ENCODE results near the gene ADCY1.

Gene ADCY1

DNA sequence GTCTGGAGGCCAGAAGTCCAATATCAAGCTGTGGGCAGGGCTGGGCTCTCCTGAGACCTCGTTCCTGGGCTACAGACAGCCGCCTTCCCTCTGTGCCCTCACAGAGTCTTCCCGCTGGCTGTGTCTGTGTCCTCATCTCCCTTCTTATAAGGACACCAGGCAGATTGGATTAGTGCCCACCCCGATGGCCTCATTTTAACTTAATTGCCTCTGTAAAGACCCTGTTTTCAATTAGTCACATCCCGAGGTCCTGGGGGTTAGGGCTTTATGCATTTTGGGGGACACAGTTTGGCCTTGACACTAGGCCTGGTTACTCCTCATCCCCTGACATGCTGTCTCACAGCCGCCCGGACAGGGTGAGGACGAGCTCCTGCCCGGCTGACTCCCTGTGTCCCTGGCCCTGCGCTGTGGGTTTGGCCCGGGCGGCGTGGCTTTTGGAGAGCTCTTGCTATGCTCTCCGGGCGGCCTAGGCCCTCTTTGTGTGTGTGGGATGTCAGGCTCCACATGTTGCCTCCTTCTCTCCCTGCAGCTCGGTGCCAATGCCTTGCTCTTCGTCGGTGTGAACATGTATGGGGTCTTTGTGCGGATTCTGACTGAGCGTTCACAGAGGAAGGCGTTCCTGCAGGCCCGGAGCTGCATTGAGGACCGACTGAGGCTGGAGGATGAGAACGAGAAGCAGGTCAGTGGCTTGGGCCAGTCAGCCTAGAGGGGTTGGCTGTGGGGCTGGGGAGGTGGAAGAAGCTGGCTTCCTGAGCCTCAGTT, 18.2 kb downstream of the ADCY1 start:
- no peak for ATAC-seq (replicated peaks)
- peaks cover 16 to 61% of the 10 kb centered on the region in 2 donors for H3K27me3 Mint-ChIP-seq
- DNase-seq = no peak
- H3K4me3 Mint-ChIP-seq = no peak overlapping the region
- H3K4me1 Mint-ChIP-seq (ENCODE audit: low read depth in 2 of 2) = no peaks in the 10 kb centered on the region
- H3K36me3 Mint-ChIP-seq (ENCODE audit: insufficient read depth) = no peaks in the 10 kb centered on the region
- no peaks in the 10 kb centered on the region for H3K9me3 Mint-ChIP-seq
- no peak overlapping the region for H3K27ac Mint-ChIP-seq

DNA sequence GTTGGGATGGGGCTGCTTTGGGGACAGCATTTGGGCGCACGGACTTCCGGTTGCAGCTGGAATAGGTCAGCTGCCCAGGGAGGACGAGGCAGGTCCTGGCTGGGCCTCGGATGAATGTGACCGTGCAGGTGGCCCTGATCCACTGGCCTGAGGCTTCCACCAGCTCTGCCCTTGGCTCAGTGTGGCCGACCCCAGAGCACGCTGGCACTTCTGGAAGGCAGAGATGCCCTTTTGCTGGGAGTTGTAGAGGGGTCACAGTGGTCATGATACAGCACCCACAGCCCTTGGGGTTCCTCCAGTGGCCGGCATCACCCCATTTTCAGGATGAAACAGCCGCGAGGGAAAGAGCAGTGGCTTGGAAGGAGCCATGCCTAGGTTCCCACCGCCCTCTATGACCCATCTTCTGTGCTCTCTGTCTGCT, 19.0 kb downstream of the ADCY1 start:
- peaks cover 16 to 64% of the 10 kb centered on the region in 2 donors for H3K27me3 Mint-ChIP-seq
- H3K4me3 Mint-ChIP-seq = no peak overlapping the region
- no peaks in the 10 kb centered on the region for H3K4me1 Mint-ChIP-seq (ENCODE audit: low read depth in 2 of 2)
- no peaks in the 10 kb centered on the region for H3K9me3 Mint-ChIP-seq
- ATAC-seq (replicated peaks) (no peak), DNase-seq (no peak)
- no peaks in the 10 kb centered on the region for H3K36me3 Mint-ChIP-seq (ENCODE audit: insufficient read depth)
- no peak overlapping the region for H3K27ac Mint-ChIP-seq

DNA sequence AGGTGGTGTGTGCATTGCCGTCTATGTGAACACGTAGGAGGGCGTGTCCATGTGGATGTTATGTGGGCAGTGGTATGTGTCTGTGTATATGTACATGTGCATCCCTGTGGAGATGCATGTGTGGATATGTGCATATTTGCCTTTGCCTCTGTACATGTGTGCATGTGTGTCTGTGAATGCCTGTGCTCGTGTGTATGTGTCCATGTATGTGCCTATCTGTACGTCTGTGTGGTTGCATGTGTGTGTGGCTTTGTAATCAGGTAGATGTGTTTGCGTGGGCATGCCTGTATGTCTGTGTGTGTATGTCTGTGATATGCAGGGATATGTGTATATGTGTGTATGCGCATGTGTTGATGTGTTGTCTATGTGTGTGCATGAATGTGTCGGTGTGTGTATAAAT, 19.7 kb downstream of the ADCY1 start:
- H3K36me3 Mint-ChIP-seq (ENCODE audit: insufficient read depth) = peaks cover 1% of the 10 kb centered on the region
- ATAC-seq (replicated peaks) = no peak
- no peak for DNase-seq
- no peak overlapping the region for H3K27ac Mint-ChIP-seq
- no peak overlapping the region for H3K4me3 Mint-ChIP-seq
- H3K4me1 Mint-ChIP-seq (ENCODE audit: low read depth in 2 of 2) = no peaks in the 10 kb centered on the region
- no peaks in the 10 kb centered on the region for H3K9me3 Mint-ChIP-seq
- H3K27me3 Mint-ChIP-seq = peaks cover 16 to 59% of the 10 kb centered on the region in 2 donors

GRCh38 chr7:45594745-45595535, 20.8 kb downstream of the ADCY1 start:
- H3K36me3 Mint-ChIP-seq (ENCODE audit: insufficient read depth) = peaks cover 2% of the 10 kb centered on the region
- H3K4me1 Mint-ChIP-seq (ENCODE audit: low read depth in 2 of 2) = no peaks in the 10 kb centered on the region
- peaks cover 16 to 59% of the 10 kb centered on the region in 2 donors for H3K27me3 Mint-ChIP-seq
- no peak for DNase-seq
- no peak overlapping the region for H3K27ac Mint-ChIP-seq
- H3K4me3 Mint-ChIP-seq = no peak overlapping the region
- no peak for ATAC-seq (replicated peaks)
- H3K9me3 Mint-ChIP-seq = no peaks in the 10 kb centered on the region

GRCh38 chr7:45595809-45596664, 21.9 kb downstream of the ADCY1 start:
- H3K4me3 Mint-ChIP-seq = no peak overlapping the region
- H3K4me1 Mint-ChIP-seq (ENCODE audit: low read depth in 2 of 2) = no peaks in the 10 kb centered on the region
- ATAC-seq (replicated peaks) (no peak), DNase-seq (no peak)
- H3K9me3 Mint-ChIP-seq = no peaks in the 10 kb centered on the region
- peaks cover 2% of the 10 kb centered on the region for H3K36me3 Mint-ChIP-seq (ENCODE audit: insufficient read depth)
- no peak overlapping the region for H3K27ac Mint-ChIP-seq
- H3K27me3 Mint-ChIP-seq = peaks cover 16 to 57% of the 10 kb centered on the region in 2 donors

GRCh38 chr7:45596665-45597095, 22.5 kb downstream of the ADCY1 start:
- Mint-ChIP-seq H3K9me3 (no peaks in the 10 kb centered on the region), H3K27me3 (peaks cover 16 to 55% of the 10 kb centered on the region in 2 donors), H3K27ac (no peak overlapping the region), H3K4me1 (ENCODE audit: low read depth in 2 of 2) (no peaks in the 10 kb centered on the region), H3K36me3 (ENCODE audit: insufficient read depth) (peaks cover 2% of the 10 kb centered on the region), H3K4me3 (no peak overlapping the region)
- DNase-seq (no peak), ATAC-seq (replicated peaks) (no peak)

- no peak for DNase-seq
- peaks cover 2% of the 10 kb centered on the region for H3K36me3 Mint-ChIP-seq (ENCODE audit: insufficient read depth)
- no peaks in the 10 kb centered on the region for H3K9me3 Mint-ChIP-seq
Measured at GRCh38 chr7:45597286-45597984, 23.3 kb downstream of the ADCY1 start.

GRCh38 chr7:45598886-45599520, 24.8 kb downstream of the ADCY1 start:
- Mint-ChIP-seq H3K27me3 (peaks cover 16 to 49% of the 10 kb centered on the region in 2 donors), H3K36me3 (ENCODE audit: insufficient read depth) (peaks cover 2% of the 10 kb centered on the region), H3K27ac (no peak overlapping the region), H3K9me3 (no peaks in the 10 kb centered on the region), H3K4me3 (no peak overlapping the region), H3K4me1 (ENCODE audit: low read depth in 2 of 2) (no peaks in the 10 kb centered on the region)
- DNase-seq (no peak), ATAC-seq (replicated peaks) (no peak)

More at GRCh38 chr7:45597286-45597984, 23.3 kb downstream of the ADCY1 start:
- H3K27me3 Mint-ChIP-seq = peaks cover 16 to 52% of the 10 kb centered on the region in 2 donors
- no peak for ATAC-seq (replicated peaks)
- no peaks in the 10 kb centered on the region for H3K4me1 Mint-ChIP-seq (ENCODE audit: low read depth in 2 of 2)
- H3K27ac Mint-ChIP-seq = no peak overlapping the region
- H3K4me3 Mint-ChIP-seq = no peak overlapping the region

- H3K27ac Mint-ChIP-seq = no peak overlapping the region
- DNase-seq = no peak
- H3K4me3 Mint-ChIP-seq = no peak overlapping the region
Measured at GRCh38 chr7:45599851-45600706, 25.9 kb downstream of the ADCY1 start.

DNA sequence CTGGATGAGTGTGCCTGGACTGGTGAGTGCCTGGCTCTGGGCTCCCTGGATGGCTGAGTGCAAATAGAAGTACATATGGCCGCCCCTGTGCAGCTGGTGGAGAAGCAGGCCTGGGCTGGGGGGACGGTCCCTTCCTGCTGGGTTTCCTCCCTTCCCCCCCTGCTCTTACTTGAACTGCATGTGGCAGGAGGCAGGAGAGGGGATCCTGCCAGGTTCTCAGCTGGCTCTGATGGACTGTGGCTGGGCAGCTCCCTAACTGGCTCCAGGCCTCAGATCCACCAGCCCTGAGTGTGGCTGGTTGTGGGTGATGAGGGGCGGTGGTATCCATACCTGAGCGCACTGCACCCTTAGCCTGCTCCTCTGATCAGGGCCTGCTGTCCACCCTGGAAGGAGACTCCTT, 26.9 kb downstream of the ADCY1 start:
- H3K27me3 Mint-ChIP-seq = peaks cover 6 to 40% of the 10 kb centered on the region in 2 donors
- peaks cover 2% of the 10 kb centered on the region for H3K36me3 Mint-ChIP-seq (ENCODE audit: insufficient read depth)
- no peak overlapping the region for H3K4me3 Mint-ChIP-seq
- H3K9me3 Mint-ChIP-seq = no peaks in the 10 kb centered on the region
- DNase-seq (no peak), ATAC-seq (replicated peaks) (no peak)
- no peak overlapping the region for H3K27ac Mint-ChIP-seq
- no peaks in the 10 kb centered on the region for H3K4me1 Mint-ChIP-seq (ENCODE audit: low read depth in 2 of 2)

More at GRCh38 chr7:45599851-45600706, 25.9 kb downstream of the ADCY1 start:
- H3K27me3 Mint-ChIP-seq = peaks cover 16 to 49% of the 10 kb centered on the region in 2 donors
- ATAC-seq (replicated peaks) = no peak
- H3K9me3 Mint-ChIP-seq = no peaks in the 10 kb centered on the region
- H3K36me3 Mint-ChIP-seq (ENCODE audit: insufficient read depth) = peaks cover 2% of the 10 kb centered on the region
- H3K4me1 Mint-ChIP-seq (ENCODE audit: low read depth in 2 of 2) = no peaks in the 10 kb centered on the region

DNA sequence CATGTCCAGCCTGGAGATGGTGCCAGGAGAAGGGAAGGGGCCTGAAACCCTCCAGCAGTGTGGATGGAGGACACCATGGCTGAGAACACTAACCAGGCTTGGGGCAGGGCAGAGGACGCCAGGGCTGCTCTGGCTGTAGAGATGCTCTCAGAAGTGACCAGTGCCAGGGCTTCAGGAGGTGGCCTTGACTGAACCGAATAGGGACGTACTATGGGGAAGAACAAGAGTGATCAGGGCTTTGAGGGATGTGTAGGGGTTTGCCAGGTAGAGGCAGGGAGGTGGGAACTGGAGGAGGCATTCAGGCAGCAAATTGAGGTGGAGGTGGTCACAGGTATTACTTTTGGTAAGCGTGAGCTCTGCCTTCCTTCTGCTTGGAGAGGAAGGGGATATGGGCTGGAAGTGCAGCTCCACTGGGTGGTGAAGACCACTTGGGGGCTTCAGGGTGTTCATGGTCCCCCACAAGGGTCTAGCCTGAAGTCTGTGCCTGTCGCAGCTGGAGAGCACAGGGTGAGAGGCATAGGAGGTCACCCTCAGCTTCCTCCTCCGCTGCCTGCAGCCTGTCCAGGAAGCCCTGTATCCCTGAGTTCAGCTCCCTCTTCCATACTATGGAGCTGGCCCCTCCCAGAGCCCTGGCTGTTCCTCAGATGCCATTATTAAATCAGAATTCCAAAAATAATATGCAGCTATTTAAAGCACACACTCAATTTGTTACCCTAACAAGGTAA, 27.8 kb downstream of the ADCY1 start:
- no peak for ATAC-seq (replicated peaks)
- H3K4me1 Mint-ChIP-seq (ENCODE audit: low read depth in 2 of 2) = no peaks in the 10 kb centered on the region
- no peaks in the 10 kb centered on the region for H3K9me3 Mint-ChIP-seq
- DNase-seq = no peak
- no peak overlapping the region for H3K27ac Mint-ChIP-seq
- peaks cover 0 to 35% of the 10 kb centered on the region in 2 donors for H3K27me3 Mint-ChIP-seq
- H3K36me3 Mint-ChIP-seq (ENCODE audit: insufficient read depth) = peaks cover 2% of the 10 kb centered on the region
- H3K4me3 Mint-ChIP-seq = no peak overlapping the region
